GM18502 (cell line): ENCODE measurements around the gene FAM53B.

Source experiments
- ATAC-seq: cut with Tn5 transposase; IDR thresholded peaks from one replicate; pipeline ENCODE4 v1.9.1; 2021; ENCODE audit warnings: mild to moderate bottlenecking; ENCODE audit not compliant: unreplicated experiment, poor library complexity

The FAM53B gene

GRCh38 chr10:124569623-124570470, 174.3 kb downstream of the FAM53B start:
- no peak for ATAC-seq
